HL-60 (cell line): ENCODE results near the gene SH3GL1.
A peak's percentile ranks its signal among the peaks of the same experiment; 100 is the strongest.

ENCODE experiments used
- DNase-seq, 2 experiments: peaks; one replicate each; pipeline ENCODE4 v3.0.0-alpha.2; 2010 to 2020; ENCODE audit warnings: low read depth in 1 of 2, low spot score in 1 of 2
- H3K27ac ChIP-seq: fragments of 250-450 bp; sonication (Bioruptor Pico); replicated peaks from 2 replicates; pipeline ENCODE4 v1.5.1; 2020; ENCODE audit warnings: mild to moderate bottlenecking, moderate library complexity
- H3K27me3 ChIP-seq: fragments of 250-450 bp; sonication (Bioruptor Pico); 2 replicates; pipeline ENCODE4 v1.5.1; 2021; ENCODE audit warnings: mild to moderate bottlenecking, moderate library complexity; ENCODE audit not compliant: insufficient read depth, poor library complexity, severe bottlenecking
- H3K4me3 ChIP-seq: replicated peaks from 2 replicates; pipeline ENCODE4 v1.5.1; 2011; ENCODE audit warnings: mild to moderate bottlenecking, control low read depth, low read length; ENCODE audit not compliant: insufficient read depth
- GABPA ChIP-seq: IDR thresholded peaks from 2 replicates; pipeline ENCODE4 v1.6.1; 2012; ENCODE audit warnings: low read depth
- POLR2AphosphoS5 ChIP-seq: IDR thresholded peaks from 2 replicates; pipeline ENCODE4 v1.6.1; 2012; ENCODE audit warnings: low read depth
- REST ChIP-seq: IDR thresholded peaks from 2 replicates; pipeline ENCODE4 v1.6.1; 2012; ENCODE audit warnings: low read depth; ENCODE audit not compliant: insufficient replicate concordance
- SPI1 ChIP-seq: IDR thresholded peaks from 2 replicates; pipeline ENCODE4 v1.6.1; 2012; ENCODE audit warnings: low read depth, mild to moderate bottlenecking, borderline replicate concordance
- TF ChIP-seq, protein P1 (sequence below): IDR thresholded peaks from one replicate; pipeline ENCODE4 v1.5.1; 2011; ENCODE audit warnings: low read length, control low read depth, inconsistent platforms; ENCODE audit not compliant: insufficient read depth

SH3GL1 gene

DNA sequence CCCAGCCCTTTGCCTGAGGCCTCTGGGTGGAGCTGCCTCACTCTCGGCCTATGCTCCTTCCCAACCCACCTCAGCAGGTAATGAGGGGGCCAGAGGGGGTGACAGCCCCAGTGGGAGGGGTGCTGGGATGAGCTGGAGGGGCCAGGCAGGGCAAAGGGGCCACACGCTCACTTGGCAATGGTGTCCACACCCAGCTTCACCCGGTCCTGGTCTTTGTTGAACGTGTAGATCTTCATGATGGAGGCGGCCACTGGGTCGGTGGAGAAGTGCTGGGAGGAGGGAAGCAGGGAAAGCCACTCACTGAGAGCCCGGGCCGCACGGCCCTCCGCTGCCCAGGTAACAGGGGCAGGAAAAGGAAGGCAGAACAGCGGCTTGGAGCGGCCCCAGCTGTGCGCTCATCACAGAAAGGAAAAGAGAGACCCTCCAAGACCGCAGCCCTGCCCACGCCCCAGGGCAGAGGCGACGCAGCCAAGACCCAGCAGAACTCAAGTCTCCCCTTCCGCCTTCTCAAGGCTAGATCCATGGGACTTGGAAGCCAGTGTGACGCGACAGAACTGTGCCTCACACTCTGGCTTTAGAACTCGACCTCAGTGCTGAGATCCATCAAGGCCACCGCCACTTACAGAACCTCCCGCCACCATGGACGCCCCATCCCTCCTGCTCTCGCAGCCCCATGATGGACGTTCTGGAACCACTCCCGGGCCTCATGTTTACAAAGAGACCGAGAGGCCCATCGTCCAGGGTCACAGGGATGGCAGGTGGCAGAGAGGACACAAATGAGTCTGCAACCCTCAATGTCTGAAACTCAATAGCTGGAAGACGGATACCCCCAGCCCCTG is 48.0 kb upstream of the SH3GL1 start:
- DNase-seq, result no peak
- TF ChIP-seq POLR2AphosphoS5 (peak; percentile 48), SPI1 (no peak), GABPA (no peak), REST (no peak)
- TF ChIP-seq, protein P1, sequence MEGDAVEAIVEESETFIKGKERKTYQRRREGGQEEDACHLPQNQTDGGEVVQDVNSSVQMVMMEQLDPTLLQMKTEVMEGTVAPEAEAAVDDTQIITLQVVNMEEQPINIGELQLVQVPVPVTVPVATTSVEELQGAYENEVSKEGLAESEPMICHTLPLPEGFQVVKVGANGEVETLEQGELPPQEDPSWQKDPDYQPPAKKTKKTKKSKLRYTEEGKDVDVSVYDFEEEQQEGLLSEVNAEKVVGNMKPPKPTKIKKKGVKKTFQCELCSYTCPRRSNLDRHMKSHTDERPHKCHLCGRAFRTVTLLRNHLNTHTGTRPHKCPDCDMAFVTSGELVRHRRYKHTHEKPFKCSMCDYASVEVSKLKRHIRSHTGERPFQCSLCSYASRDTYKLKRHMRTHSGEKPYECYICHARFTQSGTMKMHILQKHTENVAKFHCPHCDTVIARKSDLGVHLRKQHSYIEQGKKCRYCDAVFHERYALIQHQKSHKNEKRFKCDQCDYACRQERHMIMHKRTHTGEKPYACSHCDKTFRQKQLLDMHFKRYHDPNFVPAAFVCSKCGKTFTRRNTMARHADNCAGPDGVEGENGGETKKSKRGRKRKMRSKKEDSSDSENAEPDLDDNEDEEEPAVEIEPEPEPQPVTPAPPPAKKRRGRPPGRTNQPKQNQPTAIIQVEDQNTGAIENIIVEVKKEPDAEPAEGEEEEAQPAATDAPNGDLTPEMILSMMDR, result no peak
- Histone ChIP-seq H3K4me3 (no peak overlapping the region), H3K27ac (no peak overlapping the region), H3K27me3 (no peaks in the 10 kb centered on the region)

DNA sequence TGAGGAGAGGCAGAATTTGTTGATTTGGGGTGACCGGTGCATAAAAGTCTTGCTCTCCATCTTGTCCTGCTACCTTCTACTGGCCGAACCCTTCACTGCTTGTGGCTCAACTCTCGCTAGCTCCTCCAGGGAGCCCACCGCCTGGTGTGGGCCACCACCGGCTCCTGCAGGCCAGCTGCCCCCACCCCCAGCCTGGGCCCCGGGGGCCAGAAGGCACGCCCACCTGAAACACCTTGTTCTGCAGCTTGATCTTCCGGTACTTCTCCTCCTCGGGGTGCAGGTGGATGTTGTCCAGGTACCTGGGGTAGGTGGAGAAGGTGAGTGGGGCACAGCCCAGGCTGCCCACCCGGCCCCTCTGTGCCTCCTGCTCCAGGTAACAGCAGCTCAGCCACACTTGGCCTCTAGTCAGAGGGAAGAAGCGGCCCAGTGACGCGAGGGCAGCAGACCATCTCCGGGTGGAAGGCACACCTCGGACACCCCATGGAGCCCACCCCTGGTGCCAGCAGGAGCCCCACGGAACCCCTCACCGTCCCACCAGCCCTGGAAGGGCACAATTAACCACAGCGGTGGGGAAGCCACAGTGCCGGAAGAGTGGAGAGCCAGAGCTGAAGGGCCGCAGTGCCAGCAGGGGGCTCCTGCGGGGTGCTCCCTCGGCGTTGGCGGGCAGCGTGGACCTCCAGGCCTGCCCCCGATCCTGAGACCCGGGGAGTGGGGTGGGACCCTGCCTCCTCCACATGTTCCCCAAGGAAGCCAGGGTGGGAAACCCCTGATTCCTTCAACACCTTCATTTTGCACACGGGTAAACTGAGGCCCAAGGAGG is 47.2 kb upstream of the SH3GL1 start:
- Histone ChIP-seq H3K27me3 (no peaks in the 10 kb centered on the region), H3K4me3 (no peak overlapping the region)
- no peak for DNase-seq

More for the DNA sequence above, 47.2 kb upstream of the SH3GL1 start:
- TF ChIP-seq, protein P1, result no peak
- TF ChIP-seq GABPA (no peak), REST (no peak)
- H3K27ac ChIP-seq, result no peak overlapping the region
